ENCODE data around the gene LRRC41.
"Not testable (repeated sequence)": the region's sequence is repeated elsewhere in the genome, so short reads cannot be mapped to it uniquely, and the experiment has no call there.

DNA sequence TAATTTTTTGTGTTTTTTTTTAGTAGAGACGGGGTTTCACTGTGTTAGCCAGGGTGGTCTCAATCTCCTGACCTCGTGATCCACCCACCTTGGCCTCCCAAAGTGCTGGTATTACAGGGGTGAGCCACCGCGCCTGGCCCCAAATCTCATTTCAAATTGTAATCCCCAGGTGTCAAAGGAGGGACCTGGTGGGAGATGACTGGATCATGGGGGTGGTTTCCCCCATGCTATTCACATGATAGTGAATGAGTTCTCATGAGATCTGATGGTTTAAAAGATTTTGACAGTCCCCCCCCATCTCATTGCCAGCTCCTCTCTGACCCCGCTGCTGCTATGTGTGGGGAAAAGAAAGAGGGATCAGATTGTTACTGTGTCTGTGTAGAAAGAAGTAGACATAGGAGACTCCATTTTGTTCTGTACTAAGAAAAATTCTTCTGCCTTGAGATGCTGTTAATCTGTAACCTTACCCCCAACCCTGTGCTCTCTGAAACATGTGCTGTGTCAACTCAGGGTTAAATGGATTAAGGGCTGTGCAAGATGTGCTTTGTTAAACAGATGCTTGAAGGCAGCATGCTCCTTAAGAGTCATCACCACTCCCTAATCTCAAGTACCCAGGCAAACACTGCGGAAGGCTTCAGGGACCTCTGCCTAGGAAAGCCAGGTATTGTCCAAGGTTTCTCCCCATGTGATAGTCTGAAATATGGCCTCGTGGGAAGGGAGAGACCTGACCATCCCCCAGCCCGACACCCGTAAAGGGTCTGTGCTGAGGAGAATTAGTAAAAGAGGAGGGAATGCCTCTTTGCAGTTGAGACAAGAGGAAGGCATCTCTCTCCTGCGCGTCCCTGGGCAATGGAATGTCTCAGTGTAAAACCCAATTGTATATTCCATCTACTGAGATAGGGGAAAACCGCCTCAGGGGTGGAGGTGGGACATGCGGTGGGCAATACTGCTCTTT is 16.8 kb upstream of the LRRC41 start:
- TF ChIP-seq, protein P1, sequence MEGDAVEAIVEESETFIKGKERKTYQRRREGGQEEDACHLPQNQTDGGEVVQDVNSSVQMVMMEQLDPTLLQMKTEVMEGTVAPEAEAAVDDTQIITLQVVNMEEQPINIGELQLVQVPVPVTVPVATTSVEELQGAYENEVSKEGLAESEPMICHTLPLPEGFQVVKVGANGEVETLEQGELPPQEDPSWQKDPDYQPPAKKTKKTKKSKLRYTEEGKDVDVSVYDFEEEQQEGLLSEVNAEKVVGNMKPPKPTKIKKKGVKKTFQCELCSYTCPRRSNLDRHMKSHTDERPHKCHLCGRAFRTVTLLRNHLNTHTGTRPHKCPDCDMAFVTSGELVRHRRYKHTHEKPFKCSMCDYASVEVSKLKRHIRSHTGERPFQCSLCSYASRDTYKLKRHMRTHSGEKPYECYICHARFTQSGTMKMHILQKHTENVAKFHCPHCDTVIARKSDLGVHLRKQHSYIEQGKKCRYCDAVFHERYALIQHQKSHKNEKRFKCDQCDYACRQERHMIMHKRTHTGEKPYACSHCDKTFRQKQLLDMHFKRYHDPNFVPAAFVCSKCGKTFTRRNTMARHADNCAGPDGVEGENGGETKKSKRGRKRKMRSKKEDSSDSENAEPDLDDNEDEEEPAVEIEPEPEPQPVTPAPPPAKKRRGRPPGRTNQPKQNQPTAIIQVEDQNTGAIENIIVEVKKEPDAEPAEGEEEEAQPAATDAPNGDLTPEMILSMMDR (IDR thresholded peaks at IDR 0.05), result not testable (repeated sequence)
- not testable (repeated sequence) for TF ChIP-seq POLR2A (IDR thresholded peaks at IDR 0.05)

Measured in uterus (tissue), 2 donors.